Measurements from ENCODE around the gene TSPAN7.

TSPAN7 gene

DNA sequence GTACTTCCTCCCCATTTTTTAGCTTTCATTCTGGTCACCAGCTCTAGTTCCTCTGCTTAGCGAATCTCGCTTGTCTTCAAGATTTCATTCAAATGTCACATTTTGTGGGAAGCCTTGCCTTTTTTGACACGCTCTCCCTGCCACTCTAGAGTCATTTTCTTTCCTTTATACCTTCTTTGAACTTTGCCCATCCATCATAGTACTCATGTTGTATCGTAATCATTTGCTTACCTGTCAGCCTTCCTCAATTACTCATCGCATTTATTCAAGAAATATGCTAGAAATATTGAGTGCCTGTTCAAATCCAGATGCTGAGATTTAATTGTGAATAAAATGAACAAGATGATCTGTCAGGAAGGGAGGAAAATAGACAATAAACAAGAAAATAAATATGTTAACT is 21.8 kb downstream of the TSPAN7 start:
- in situ Hi-C loops (cut with MboI; ENCODE audit: low sequenced_read_pairs), result no loop called here

DNA sequence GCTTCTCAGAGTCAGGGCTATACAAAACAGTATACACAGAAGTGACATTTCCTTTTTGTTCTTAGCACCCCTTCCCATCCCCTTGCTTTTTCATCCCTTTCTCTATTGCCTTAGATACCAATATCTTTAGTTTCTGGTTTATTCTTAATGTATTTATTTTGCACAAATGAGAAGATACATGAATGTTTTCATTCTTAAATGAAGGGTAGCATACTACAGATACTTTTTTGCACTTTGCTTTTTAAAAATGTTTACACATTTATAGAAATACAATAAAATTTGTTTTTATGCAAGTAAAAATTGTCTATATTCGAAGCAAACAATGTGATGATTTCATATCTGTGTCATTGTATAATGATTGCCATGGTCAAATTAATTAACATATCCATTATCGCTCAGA is 33.1 kb downstream of the TSPAN7 start:
- in situ Hi-C loops (cut with MboI; ENCODE audit: low sequenced_read_pairs), result no loop called here

DNA sequence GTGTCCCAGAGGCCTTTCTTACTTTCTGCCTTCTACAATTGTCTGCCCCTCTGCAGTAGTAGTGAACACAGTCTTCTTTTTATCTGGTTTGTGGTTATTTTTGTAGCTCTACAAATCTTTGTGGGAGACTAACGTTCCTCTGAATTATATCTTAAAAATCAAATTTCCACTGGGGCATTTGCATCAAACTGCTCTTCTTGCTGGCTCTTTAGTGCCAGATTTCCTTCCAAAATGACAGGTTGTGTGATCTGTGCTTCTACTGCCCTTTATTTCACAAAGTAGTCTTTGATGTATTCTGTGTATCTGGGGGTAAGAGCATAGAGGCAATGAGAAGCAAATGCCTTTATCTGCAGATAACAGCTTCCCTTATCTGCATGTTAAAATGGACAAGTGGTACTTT is 34.5 kb downstream of the TSPAN7 start:
- in situ Hi-C loops (cut with MboI; ENCODE audit: low sequenced_read_pairs), result no loop called here

DNA sequence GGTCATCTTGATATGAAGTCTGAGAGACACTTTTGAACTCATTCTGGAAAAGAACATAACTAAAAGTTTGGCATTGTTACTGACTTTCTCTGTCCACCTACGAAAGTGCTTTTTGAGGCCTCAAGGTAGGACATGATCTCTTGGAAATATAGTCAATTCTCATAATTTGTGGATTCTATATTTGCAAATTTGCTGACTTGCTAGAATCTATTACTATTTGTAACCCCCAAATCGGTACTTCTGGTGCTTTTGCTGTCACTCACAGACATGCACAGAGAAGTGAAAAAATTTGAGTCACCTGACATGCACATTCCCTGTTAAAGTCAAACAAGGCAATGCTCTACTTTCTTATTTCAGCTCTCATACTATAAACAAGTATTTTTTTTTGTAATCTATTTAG is 35.6 kb downstream of the TSPAN7 start:
- in situ Hi-C loops (cut with MboI; ENCODE audit: low sequenced_read_pairs), result no loop called here

DNA sequence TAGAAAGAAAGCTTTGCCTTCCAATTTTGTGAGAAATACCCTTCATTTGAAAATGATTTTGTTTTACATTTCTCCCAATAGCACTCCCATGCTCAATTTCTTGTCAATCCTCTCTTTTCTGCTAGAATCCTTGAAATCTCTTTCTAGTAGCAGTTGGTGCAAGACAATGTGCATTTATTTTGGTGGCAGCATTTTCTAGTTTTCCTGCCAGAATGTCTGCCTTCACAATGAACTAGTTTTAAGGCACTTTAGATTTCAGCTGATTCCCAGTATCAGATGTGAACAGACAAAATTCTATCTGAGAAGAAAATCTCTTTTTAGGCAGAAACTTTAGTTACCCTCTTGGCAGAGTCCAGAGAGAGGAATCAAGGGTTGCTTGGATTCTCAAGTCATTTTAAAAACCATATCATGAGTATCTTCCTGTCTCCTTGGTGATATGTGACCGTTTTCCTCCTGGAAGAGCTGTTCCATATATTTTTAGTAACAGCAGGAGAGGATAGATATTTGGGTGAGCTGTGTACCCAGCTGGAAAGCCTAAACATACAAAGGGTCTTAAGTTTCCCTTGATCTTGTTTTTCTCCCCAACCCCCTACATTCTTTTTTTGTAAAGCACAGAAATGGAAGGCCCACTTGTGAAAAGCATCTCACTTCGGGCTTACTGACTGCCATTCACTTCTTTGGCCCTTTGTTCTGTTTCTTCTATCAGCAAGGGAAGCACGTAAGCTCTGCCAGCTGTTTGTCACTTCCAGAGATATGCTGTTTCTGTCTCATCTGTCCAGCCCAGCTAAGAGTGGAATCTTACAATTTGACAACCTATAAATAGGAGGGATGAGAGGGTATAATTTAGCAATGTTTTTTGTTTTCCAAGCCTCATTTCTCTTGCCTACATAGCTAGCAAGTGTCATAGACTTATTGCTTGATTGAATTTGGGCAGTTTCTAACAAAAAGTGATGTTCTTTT is 38.7 kb downstream of the TSPAN7 start:
- in situ Hi-C loops (cut with MboI; ENCODE audit: low sequenced_read_pairs), result no loop called here

DNA sequence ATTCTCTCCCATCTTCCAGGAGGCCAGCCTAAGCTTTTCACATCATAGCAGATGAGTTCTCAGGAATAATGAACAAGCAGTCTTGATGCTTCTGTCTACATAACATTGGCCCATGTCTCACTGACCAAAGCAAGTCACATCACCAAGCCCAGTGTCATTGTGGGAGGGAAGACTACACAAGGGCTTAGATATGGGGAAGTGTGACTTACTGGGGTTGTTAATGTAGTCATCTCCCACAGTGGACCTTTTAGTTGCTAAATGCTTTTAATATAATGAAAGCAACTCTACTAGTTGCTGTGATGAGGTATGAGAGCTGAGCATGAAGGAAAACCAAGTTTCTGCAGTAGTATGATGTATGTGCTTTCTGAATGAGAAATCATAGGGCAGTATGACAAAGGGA is 40.5 kb downstream of the TSPAN7 start:
- in situ Hi-C loops (cut with MboI; ENCODE audit: low sequenced_read_pairs), result no loop called here

DNA sequence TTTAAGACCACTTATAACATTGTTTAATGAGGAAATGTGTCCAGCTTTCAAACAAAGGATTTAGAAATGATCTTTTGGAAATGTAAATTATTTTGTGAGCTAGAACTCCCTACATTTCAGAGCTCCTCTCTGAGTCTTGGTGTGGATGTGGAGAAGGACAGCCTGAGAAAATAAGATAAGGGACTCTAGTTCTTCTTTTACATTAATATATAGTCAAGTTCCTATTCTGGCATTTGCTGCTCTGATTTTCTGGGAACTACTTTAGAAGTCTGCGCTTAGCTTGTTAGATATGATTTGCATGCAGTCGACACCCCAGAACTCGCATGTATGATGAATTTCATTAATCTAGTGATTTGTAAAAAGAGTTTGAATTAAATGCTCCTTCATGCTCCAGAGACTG is 45.5 kb downstream of the TSPAN7 start:
- in situ Hi-C loops (cut with MboI; ENCODE audit: low sequenced_read_pairs), result no loop called here

DNA sequence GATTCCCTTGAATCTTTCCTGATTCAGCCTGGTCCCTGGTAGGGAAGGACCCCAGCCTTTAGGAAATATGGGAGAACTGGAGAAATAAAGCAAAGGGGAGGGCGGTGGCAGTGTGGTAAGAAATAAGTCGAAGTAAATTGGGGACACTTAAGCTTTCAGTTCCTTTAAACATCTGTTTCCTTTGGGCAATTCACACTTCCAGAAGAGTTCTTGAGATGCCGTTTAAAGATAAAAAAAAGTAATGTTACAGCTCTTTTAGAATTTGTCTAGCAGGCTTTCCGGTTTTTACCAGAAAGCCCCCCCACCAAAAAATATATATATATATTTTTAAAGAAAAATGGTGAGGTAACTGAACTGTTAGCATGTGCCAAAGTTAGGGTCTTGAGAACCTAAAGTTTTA is 46.6 kb downstream of the TSPAN7 start:
- in situ Hi-C loops (cut with MboI; ENCODE audit: low sequenced_read_pairs), result no loop called here

DNA sequence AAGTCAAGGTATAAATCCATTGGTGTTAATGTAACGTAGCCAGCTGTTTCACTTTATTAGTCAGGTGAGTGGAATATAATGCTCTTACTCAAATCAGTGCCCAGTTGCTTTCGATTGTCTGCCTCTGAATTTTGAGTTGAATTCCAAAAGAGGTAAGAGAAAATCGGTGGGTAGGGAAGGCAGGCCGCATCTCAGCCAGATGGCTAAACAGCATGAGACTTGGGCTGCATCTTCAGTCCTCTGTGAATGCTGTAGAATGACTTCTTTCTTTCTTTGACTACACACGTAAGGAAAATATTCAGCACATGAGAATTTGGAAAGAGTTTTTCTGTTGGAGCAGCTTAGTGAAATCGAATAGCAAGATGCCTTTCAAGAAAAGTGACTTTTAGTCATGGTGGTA is 49.5 kb downstream of the TSPAN7 start:
- in situ Hi-C loops (cut with MboI; ENCODE audit: low sequenced_read_pairs), result no loop called here

DNA sequence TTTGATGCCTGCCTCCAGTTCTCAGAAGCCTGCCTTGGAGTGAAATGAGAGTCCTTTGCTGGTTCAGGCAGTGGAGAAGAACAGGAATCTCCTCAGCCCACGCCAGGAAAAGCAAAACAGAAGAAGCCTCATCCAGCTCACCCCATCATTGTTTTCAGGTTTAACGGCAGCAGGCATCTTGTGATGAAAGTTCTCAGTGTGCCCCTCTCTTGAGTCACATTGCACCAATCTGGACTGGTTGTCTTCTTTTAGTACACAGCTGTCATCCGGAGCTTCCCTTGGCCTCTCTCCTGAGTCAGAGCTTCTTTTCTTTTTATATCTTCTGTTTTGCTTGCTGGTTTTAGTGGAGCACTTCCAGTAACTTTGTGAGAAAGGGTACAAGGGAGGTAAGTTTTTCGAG is 50.9 kb downstream of the TSPAN7 start:
- in situ Hi-C loops (cut with MboI; ENCODE audit: low sequenced_read_pairs), result no loop called here

DNA sequence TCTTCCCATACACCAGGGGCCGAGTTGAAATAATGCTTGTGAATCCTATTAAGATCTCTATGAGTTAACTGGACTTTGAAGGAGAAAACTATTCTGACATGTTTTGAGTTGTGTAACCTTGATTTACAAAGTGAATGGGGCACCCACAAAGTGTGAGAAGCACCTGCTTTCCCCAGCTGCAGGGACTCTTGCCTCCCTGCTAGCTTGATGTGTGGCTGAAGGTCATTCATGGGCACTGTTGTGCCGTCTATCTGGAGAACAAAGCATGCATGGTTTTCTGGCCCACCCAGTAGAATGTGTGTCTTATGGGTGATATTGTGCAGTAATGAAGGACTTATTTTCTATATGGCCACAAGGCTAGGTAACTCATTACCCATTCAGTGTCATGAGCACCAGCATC is 53.1 kb downstream of the TSPAN7 start:
- in situ Hi-C loops (cut with MboI; ENCODE audit: low sequenced_read_pairs), result no loop called here

DNA sequence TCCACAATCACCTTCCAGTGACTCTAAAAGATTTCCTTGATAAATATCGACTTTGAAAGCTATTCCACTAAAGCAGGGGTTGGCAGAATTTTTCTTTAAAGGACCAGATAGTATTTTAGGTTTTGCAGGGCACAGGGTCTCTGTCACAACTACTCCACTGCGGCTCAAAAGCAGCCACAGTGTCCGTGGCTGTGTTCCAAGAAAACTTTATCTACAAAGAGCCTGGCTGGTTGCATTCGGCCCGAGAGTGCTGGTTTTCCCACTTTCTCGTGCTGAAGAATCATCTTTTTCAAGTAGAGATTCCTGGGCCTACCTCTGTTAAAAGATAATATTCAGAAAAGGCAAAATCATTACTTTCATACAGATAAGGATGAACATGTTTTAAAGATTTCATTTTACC is 55.6 kb downstream of the TSPAN7 start:
- in situ Hi-C loops (cut with MboI; ENCODE audit: low sequenced_read_pairs), result no loop called here

DNA sequence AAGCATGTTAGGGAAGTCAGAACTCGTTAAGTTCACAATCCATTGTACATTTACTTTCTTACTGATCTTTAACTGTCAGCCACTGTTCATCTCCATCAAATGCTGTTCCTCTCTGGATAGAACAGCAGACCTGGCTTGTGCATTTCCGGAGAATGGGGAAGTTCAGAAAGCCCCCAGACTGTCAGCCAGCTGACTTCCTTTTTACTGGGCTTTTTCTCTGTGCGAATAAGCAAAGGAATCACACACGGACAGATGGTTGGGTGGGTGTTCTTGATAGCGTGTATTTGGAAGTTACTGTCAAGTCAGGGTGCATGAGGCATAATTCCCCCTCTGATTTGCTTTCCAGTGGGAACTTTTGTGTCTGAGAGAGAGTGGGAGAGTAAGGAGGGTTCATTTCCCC is 56.8 kb downstream of the TSPAN7 start:
- in situ Hi-C loops (cut with MboI; ENCODE audit: low sequenced_read_pairs), result no loop called here

DNA sequence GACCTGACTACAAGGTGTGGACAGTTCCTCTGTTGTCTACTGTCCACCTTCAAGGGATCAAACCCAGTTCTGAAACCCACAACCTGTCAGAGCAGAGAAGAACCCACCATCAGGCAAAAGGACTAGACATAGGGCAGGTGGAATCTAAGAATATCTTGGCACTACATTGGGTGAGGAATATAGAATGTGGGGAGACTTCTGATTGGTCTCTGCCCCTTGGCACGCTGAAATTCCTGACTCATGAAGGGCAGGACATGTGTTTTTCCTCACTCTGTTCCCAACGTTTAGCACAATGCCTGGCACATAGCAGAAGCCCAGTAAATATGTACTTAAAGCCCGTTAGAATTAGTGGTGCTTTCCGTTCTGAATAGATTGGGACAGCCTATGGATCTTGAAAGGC is 59.3 kb downstream of the TSPAN7 start:
- in situ Hi-C loops (cut with MboI; ENCODE audit: low sequenced_read_pairs), result no loop called here

DNA sequence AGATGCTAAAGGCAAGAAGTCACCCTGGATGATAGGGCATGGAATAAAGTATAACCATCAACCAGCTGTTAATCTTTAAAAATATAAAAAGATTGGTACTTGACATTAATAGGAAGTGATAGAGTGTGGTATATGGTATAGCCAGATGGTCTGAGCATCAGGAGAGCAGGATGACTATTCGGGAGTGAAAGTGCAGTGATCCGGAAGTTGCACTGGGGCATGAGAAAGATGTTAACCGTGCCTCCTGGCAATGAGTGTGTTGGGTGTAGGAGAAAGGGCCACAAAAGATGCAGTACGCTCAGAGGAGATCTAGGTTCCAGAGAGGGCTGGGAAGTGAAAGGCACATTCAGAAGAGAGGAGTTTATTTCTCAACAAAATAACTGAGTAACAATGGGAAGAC is 65.0 kb downstream of the TSPAN7 start:
- in situ Hi-C loops (cut with MboI; ENCODE audit: low sequenced_read_pairs), result no loop called here

DNA sequence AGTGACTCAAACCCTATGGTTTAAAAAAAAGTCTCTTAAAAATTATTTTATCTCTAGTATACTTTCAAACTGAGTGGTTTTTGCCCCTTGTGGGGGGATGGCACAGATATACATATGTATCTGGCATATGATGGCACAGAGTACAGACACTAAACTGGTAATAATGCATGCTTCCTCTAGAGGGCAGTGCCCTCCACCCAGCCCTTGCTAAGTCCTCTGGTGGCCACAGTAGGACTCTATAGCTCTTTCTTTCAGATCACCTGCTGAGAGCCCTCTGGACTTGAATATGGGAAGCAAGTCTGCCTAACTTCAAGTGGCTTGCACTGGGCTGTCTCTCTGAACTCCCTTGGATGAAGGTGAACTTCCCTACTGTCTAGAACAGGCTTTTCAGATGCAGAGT is 66.3 kb downstream of the TSPAN7 start:
- in situ Hi-C loops (cut with MboI; ENCODE audit: low sequenced_read_pairs), result no loop called here

DNA sequence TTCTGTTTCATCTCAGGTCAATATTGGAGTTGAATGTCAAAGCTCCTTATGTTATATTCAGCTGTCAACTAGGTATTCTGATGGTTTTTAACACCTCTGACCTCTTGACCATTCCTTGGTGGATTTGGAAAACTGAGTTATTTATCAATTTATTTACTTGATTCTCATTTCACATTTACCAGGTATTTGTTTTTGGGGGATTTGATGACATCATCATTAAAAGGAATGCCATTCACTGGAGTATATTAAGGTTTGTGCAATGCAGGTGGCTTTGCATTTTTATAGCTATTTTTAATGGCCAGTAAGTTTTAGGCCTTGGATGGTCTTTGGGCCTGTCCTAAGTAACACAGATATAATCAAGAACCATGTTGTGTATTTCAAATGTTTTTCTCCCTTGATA is 67.2 kb downstream of the TSPAN7 start:
- in situ Hi-C loops (cut with MboI; ENCODE audit: low sequenced_read_pairs), result no loop called here

DNA sequence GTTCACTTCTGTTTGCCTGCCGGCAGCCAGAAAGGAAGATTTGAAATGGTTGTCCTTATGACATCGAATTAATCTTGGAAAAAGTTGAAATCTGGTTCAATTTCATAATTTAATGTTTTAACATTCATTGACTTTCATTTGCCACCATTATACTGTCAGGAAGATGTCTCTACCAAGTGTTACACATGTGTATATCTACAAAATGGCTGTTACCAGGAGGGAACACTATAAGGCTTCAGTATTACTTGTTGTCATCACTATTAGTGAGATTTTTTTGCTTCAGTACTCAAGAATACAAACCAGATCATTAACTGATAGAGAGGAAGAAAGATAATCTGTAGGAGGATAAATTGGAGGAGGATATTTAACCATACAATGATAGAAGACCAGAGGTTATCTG is 71.2 kb downstream of the TSPAN7 start:
- in situ Hi-C loops (cut with MboI; ENCODE audit: low sequenced_read_pairs), result no loop called here

DNA sequence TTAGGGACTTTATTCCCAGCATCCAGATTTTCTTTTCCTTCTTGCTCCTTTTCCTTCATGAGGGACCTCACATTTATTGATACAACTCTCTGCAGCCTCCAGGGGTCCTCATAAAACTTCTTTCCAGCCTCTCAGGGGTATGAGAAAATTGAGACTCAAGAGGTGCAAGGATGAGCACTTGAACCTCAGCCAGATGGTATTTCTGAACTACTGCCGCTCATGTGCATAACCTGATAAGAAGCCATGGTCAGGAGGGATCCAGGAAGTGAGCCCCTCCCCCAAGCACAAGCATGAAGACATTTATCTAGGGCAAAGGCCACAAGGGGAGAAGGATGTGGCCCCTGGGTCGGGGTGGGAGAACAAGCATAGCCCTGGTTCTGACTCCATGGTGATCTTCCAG is 73.3 kb downstream of the TSPAN7 start:
- in situ Hi-C loops (cut with MboI; ENCODE audit: low sequenced_read_pairs), result no loop called here

DNA sequence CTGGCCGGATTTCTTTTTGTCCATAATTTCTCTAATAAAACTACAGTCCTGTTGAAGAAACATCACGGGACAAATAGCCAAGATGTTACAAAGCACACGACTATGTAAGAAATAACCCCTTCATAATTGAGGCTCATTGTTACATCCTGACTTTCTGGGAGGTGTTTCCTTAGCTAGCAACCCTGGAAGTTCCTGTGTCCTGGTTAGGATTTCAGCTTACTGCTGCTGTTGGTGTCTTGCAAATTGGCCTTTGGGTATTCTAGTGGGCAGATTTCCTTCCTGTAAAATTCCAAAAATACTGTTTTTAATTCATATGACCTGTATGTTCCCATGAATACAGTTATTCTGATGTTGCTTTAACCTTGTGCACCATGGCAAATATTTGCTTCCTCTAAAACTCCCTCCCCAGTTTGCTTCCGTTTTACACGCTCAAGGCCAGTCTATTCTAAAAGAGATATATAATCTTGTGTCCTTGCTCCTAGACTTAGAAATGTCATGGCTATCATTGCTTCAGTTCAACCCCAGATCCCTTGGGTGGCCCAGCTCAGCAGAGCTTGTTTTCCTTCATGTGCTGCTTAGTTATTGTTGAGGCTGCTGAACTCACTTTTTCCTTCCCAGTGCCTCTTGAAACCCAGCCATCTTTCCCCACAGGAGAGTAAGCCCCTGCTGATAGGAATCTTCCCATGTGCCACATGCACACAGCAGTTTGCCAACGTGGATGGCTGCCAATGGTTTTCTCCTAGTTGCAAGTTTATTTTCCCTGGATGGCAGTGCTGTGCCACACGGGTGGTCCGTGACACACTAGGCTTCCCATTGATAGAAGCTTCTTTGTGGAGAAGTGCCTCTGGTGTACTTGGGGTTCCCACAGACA is 75.8 kb downstream of the TSPAN7 start:
- in situ Hi-C loops (cut with MboI; ENCODE audit: low sequenced_read_pairs), result no loop called here

DNA sequence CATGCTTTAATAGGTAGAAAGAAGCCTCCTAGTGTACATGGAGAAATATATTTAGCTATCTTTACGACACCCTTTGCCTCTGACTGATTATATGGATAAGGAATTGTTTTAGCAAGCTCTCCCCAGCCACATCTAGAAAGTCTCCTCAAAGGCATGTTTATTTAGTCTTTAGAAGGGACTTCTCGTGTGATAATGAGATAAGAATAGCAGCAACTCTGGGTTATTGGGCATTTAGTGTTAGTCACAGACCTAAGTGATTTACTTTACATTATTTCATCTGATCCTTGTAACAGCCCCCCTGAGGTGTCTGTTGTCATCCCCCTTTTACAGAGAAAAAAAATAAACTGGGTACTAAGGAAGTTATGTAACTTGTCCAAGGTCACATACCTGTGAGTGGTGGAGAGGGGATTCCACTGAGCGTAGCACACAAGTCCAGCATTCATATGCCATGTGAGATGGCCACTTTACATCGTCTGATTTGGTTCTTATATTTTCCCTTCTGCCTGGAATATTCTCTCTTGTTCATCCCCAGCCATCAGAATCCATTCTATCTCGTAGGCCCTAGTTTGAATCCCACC is 77.7 kb downstream of the TSPAN7 start:
- in situ Hi-C loops (cut with MboI; ENCODE audit: low sequenced_read_pairs), result no loop called here

DNA sequence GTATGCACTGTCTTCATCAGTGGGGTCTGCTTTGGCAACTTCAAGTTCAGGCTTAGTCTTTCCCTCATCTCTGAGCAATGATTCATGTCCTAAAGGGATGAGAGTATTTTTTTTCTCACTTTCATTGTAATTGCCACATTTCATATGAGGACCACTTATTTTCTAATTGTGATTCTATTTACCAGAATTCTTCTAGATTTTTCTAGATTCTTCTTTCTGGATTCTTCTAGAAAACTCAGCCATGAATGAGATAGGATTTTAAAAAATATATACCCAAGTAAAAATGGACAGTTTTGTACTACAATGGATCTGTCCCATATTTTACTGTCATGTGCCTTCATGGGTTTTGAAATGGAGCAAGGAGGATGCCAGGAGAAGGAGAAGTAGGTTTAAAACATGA is 78.4 kb downstream of the TSPAN7 start:
- in situ Hi-C loops (cut with MboI; ENCODE audit: low sequenced_read_pairs), result no loop called here

Measured in HL-60/S4 treated with phorbol 12-myristate 13-acetate at 8.2 ng/mL for 4 days and 3 days (cell line).